HEK293 (cell line): ENCODE data around the gene VPREB3.

ENCODE experiments used
- CTCF ChIA-PET: fragments of 350-600 bp; formaldehyde crosslinking; extraction: SDS; loops from one replicate; lab custom pipeline; 2021; ENCODE audit warnings: antibody characterized with exemption; lab: Yijun Ruan, JAX
- POLR2A ChIA-PET: fragments of 300-600 bp; formaldehyde crosslinking; extraction: SDS; loops from one replicate; lab custom pipeline; 2020; ENCODE audit warnings: antibody characterized with exemption, inconsistent platforms; lab: Yijun Ruan, JAX
- H3K27ac ChIP-seq: fragments of 200-500 bp; sonication (Bioruptor generic); 2 replicates; pipeline ENCODE4 v1.5.1; 2014; ENCODE audit warnings: low read depth, low read length, control low read depth, inconsistent platforms; ENCODE audit errors: extremely low read depth
- H3K36me3 ChIP-seq, 2 experiments: fragments of 200-500 bp in 1 of 2; sonication (Bioruptor generic) in 1 of 2; 1 replicate in 1 of 2; 2 replicates in 1 of 2; pipeline ENCODE4 v1.5.1; 2014 to 2017; ENCODE audit warnings: inconsistent platforms in 2 of 2, low read length in 2 of 2; ENCODE audit not compliant: control insufficient read depth in 2 of 2, insufficient read depth in 1 of 2
- H3K4me1 ChIP-seq: fragments of 200-500 bp; sonication (Bioruptor generic); 2 replicates; pipeline ENCODE4 v1.5.1; 2014; ENCODE audit warnings: mild to moderate bottlenecking, low read length, inconsistent platforms; ENCODE audit not compliant: control insufficient read depth, insufficient read depth
- H3K4me3 ChIP-seq: 2 replicates; pipeline ENCODE4 v1.5.1; 2011; ENCODE audit warnings: low read depth, mild to moderate bottlenecking, control low read depth, low read length, moderate library complexity
- H3K9me3 ChIP-seq: fragments of 200-500 bp; sonication (Bioruptor generic); 2 replicates; pipeline ENCODE4 v1.5.1; 2014; ENCODE audit warnings: low read depth, low read length, inconsistent platforms; ENCODE audit not compliant: control insufficient read depth, insufficient read depth
- BCL11B ChIP-seq: fragments of 450-650 bp; formaldehyde crosslinking; IDR thresholded peaks from 2 replicates; pipeline ENCODE4 v1.5.1; 2016; ENCODE audit warnings: low read depth, missing biosample characterization, missing genetic modification characterization
- GLIS1 ChIP-seq: fragments of 450-650 bp; formaldehyde crosslinking; IDR thresholded peaks from 2 replicates; pipeline ENCODE4 v1.5.1; 2016; ENCODE audit warnings: missing biosample characterization, missing genetic modification characterization
- PRDM1 ChIP-seq: fragments of 450-650 bp; formaldehyde crosslinking; IDR thresholded peaks from 2 replicates; pipeline ENCODE4; 2016; ENCODE audit warnings: missing biosample characterization, missing genetic modification characterization
- PRDM10 ChIP-seq: fragments of 450-650 bp; formaldehyde crosslinking; IDR thresholded peaks from 2 replicates; pipeline ENCODE4 v1.5.1; 2016; ENCODE audit warnings: missing biosample characterization, missing genetic modification characterization
- RBAK ChIP-seq: fragments of 450-650 bp; formaldehyde crosslinking; IDR thresholded peaks from 2 replicates; pipeline ENCODE4 v1.5.1; 2016; ENCODE audit warnings: missing biosample characterization, missing genetic modification characterization
- ZEB2 ChIP-seq: fragments of 450-650 bp; formaldehyde crosslinking; IDR thresholded peaks from 2 replicates; pipeline ENCODE4 v1.5.1; 2016; ENCODE audit warnings: missing biosample characterization, missing genetic modification characterization
- ZNF146 ChIP-seq: fragments of 450-650 bp; formaldehyde crosslinking; IDR thresholded peaks from 2 replicates; pipeline ENCODE4 v1.5.1; 2016; ENCODE audit warnings: missing biosample characterization, missing genetic modification characterization
- ZNF155 ChIP-seq: fragments of 450-650 bp; formaldehyde crosslinking; IDR thresholded peaks from 2 replicates; pipeline ENCODE4 v1.5.1; 2016; ENCODE audit warnings: missing biosample characterization, missing genetic modification characterization
- ZNF184 ChIP-seq: fragments of 450-650 bp; IDR thresholded peaks from 2 replicates; pipeline ENCODE4 v1.5.1; 2018; ENCODE audit warnings: missing biosample characterization, mild to moderate bottlenecking, missing genetic modification characterization
- ZNF335 ChIP-seq: fragments of 450-650 bp; formaldehyde crosslinking; conservative IDR thresholded peaks from 2 replicates; pipeline ENCODE4 v1.5.1; 2016; ENCODE audit warnings: missing biosample characterization, missing genetic modification characterization
- ZNF426 ChIP-seq: fragments of 450-650 bp; formaldehyde crosslinking; IDR thresholded peaks from 2 replicates; pipeline ENCODE4 v1.5.1; 2017; ENCODE audit warnings: missing biosample characterization, missing genetic modification characterization, mild to moderate bottlenecking, inconsistent platforms, moderate library complexity
- ZNF449 ChIP-seq: fragments of 450-650 bp; formaldehyde crosslinking; IDR thresholded peaks from 2 replicates; pipeline ENCODE4 v1.5.1; 2017; ENCODE audit warnings: missing biosample characterization, mild to moderate bottlenecking, missing genetic modification characterization, moderate library complexity
- ZNF548 ChIP-seq: fragments of 450-650 bp; formaldehyde crosslinking; IDR thresholded peaks from 2 replicates; pipeline ENCODE4 v1.5.1; 2016; ENCODE audit warnings: missing biosample characterization, missing genetic modification characterization
- ZNF555 ChIP-seq: fragments of 450-650 bp; formaldehyde crosslinking; conservative IDR thresholded peaks from 2 replicates; pipeline ENCODE4 v1.5.1; 2017; ENCODE audit warnings: missing biosample characterization, mild to moderate bottlenecking, missing genetic modification characterization, inconsistent platforms
- ZNF776 ChIP-seq: fragments of 450-650 bp; formaldehyde crosslinking; IDR thresholded peaks from 2 replicates; pipeline ENCODE4 v1.5.0; 2017; ENCODE audit warnings: missing biosample characterization, missing genetic modification characterization, borderline replicate concordance
- ZSCAN16 ChIP-seq: fragments of 450-650 bp; formaldehyde crosslinking; IDR thresholded peaks from 2 replicates; pipeline ENCODE4 v1.5.1; 2016; ENCODE audit warnings: missing biosample characterization, missing genetic modification characterization
- ZSCAN23 ChIP-seq: fragments of 450-650 bp; formaldehyde crosslinking; IDR thresholded peaks from 2 replicates; pipeline ENCODE4 v1.5.1; 2016; ENCODE audit warnings: missing biosample characterization, missing genetic modification characterization

VPREB3 gene

GRCh38 chr22:23754220-23754919 lies at the start of gene VPREB3:
Gene VPREB3 (minus strand): TSS chr22:23754425. CDS start chr22:23754363, 62 bp downstream.
- no peaks in the 10 kb centered on the region for H3K9me3 ChIP-seq
- CTCF ChIA-PET, result interaction anchor here (0.6 to 2.0 kb wide), 3 partner anchors 14 to 169 kb away, joined by 3 to 6 read pairs (median 3); partner anchors contain the start of genes CHCHD10 and SLC2A11
- H3K36me3 ChIP-seq, result no peaks in the 10 kb centered on the region
- TF ChIP-seq ZSCAN23 (tag by site-specific recombination) (no peak), ZNF184 (tag by site-specific recombination) (no peak), ZSCAN16 (no peak), PRDM10 (tag by site-specific recombination) (no peak), ZNF155 (tag by site-specific recombination) (no peak)
- TF ChIP-seq, all 188 proteins: peak for 0
- peaks cover 9% of the 10 kb centered on the region; the same call in 1 of the 2 replicates for H3K4me1 ChIP-seq
- no peak within 1 kb of the TSS for H3K4me3 ChIP-seq
- H3K27ac ChIP-seq, result no peak within 1 kb of the TSS
- POLR2A ChIA-PET, result interaction anchor here (0.9 kb wide), 1 partner anchor 13 kb away, joined by 3 read pairs; no protein-coding TSS in a partner anchor

- peaks cover 43 to 87% of the 10 kb centered on the region in 2 experiments for H3K36me3 ChIP-seq
- no peaks in the 10 kb centered on the region for H3K9me3 ChIP-seq
- H3K4me3 ChIP-seq, result no peak overlapping the region
- no peaks in the 10 kb centered on the region for H3K4me1 ChIP-seq
- POLR2A ChIA-PET, result no interaction called here
- CTCF ChIA-PET, result interaction anchor here (0.6 kb wide), 1 partner anchor 20 kb away, joined by 3 read pairs; no protein-coding TSS in a partner anchor
- TF ChIP-seq ZNF548, result no peak
- TF ChIP-seq GLIS1, result no peak
- TF ChIP-seq ZNF776 (tag by site-specific recombination), result no peak
- TF ChIP-seq ZSCAN16, result no peak
- no peak for TF ChIP-seq RBAK (tag by site-specific recombination)
- TF ChIP-seq PRDM1, result no peak
- TF ChIP-seq ZNF146 (tag by site-specific recombination), result no peak
- no peak for TF ChIP-seq ZNF555 (tag by site-specific recombination)
- TF ChIP-seq BCL11B (tag by site-specific recombination), result no peak
- no peak for TF ChIP-seq ZNF335 (tag by site-specific recombination)
- no peak for TF ChIP-seq ZNF426 (tag by site-specific recombination)
- no peak for TF ChIP-seq ZNF449
- TF ChIP-seq ZEB2 (tag by site-specific recombination), result no peak
- H3K27ac ChIP-seq, result no peak overlapping the region
Measured at GRCh38 chr22:23803001-23803819, 49.0 kb upstream of the VPREB3 start.
